IMR-90 (cell line): Measurements from ENCODE around the gene STUB1. TPM values are rescaled to one million over a fixed set of nuclear protein-coding genes. Genes with fewer than 3 reads are reported as not detected.

ENCODE experiments used
- ATAC-seq: fragments of 200-7000 bp; cut with Tn5 transposase; 2 replicates; pipeline ENCODE4 v1.9.1; 2020; ENCODE audit warnings: low read depth, mild to moderate bottlenecking, moderate library complexity
- BruUV-seq: library from RNA; stranded (reverse); fragments of 400-500 nt; replicated peaks from 2 replicates; lab custom pipeline; 2021; lab: Mats Ljungman, UMichigan
- CTCF ChIA-PET: fragments of 300-600 bp; formaldehyde crosslinking; extraction: SDS; loops from one replicate; lab custom pipeline; 2021; ENCODE audit warnings: antibody characterized with exemption; lab: Yijun Ruan, JAX
- POLR2A ChIA-PET: fragments of 300-600 bp; sonication (Branson Sonifier 250); formaldehyde crosslinking; loops from one replicate; lab custom pipeline; 2022; ENCODE audit warnings: antibody characterized with exemption; ENCODE audit not compliant: unreplicated experiment; lab: Charles Lee
- DNase-seq: peaks from one replicate; pipeline ENCODE4 v3.0.0; 2013
- H2AFZ ChIP-seq: replicated peaks from 2 replicates; pipeline ENCODE3; 2013; ENCODE audit warnings: low read length, mild to moderate bottlenecking; ENCODE audit not compliant: poor library complexity
- H2AK5ac ChIP-seq: 2 replicates; pipeline ENCODE4 v1.6.1; 2013; ENCODE audit warnings: low read depth, low read length, inconsistent platforms
- H2AK9ac ChIP-seq: replicated peaks from 2 replicates; pipeline ENCODE3; 2013; ENCODE audit warnings: mild to moderate bottlenecking, low read depth, low read length, moderate library complexity; ENCODE audit not compliant: poor library complexity
- H2BK120ac ChIP-seq: 2 replicates; pipeline ENCODE4 v1.6.1; 2013; ENCODE audit warnings: low read depth, low read length, inconsistent platforms
- H2BK15ac ChIP-seq: 3 replicates; pipeline ENCODE4 v1.6.1; 2013; ENCODE audit warnings: low read depth, low read length, inconsistent platforms
- H2BK20ac ChIP-seq: 2 replicates; pipeline ENCODE4 v1.6.1; 2013; ENCODE audit warnings: low read depth, mild to moderate bottlenecking, inconsistent platforms, low read length, moderate library complexity
- H2BK5ac ChIP-seq: 2 replicates; pipeline ENCODE4 v1.6.1; 2013; ENCODE audit warnings: mild to moderate bottlenecking, low read depth, low read length, inconsistent platforms; ENCODE audit not compliant: poor library complexity, severe bottlenecking
- H3K14ac ChIP-seq: replicated peaks from 2 replicates; pipeline ENCODE4 v1.6.1; 2013; ENCODE audit warnings: low read depth, low read length, inconsistent platforms
- H3K18ac ChIP-seq: 2 replicates; pipeline ENCODE4 v1.6.1; 2013; ENCODE audit warnings: low read depth, low read length, control low read depth
- H3K23ac ChIP-seq: 2 replicates; pipeline ENCODE4 v1.6.1; 2013; ENCODE audit warnings: low read depth, low read length, inconsistent platforms
- H3K27ac ChIP-seq: 2 replicates; pipeline ENCODE4 v1.5.1; 2013; ENCODE audit warnings: mild to moderate bottlenecking, control low read depth, low read length; ENCODE audit not compliant: insufficient read depth
- H3K27me3 ChIP-seq: 2 replicates; pipeline ENCODE4 v1.6.1; 2013; ENCODE audit warnings: low read length; ENCODE audit not compliant: control insufficient read depth, insufficient read depth
- H3K36me3 ChIP-seq: 2 replicates; pipeline ENCODE4 v1.6.1; 2013; ENCODE audit warnings: low read length, mixed read lengths; ENCODE audit not compliant: control insufficient read depth, insufficient read depth
- H3K4ac ChIP-seq: 2 replicates; pipeline ENCODE4 v1.6.1; 2013; ENCODE audit warnings: low read depth, low read length, inconsistent platforms
- H3K4me1 ChIP-seq: 2 replicates; pipeline ENCODE4 v1.6.1; 2013; ENCODE audit warnings: low read length, mixed read lengths; ENCODE audit not compliant: control insufficient read depth, insufficient read depth
- H3K4me2 ChIP-seq: 2 replicates; pipeline ENCODE4 v1.6.1; 2013; ENCODE audit warnings: low read depth, mild to moderate bottlenecking, control low read depth, low read length, moderate library complexity
- H3K4me3 ChIP-seq: 2 replicates; pipeline ENCODE4 v1.5.1; 2013; ENCODE audit warnings: low read depth, mild to moderate bottlenecking, control low read depth, low read length, moderate library complexity; ENCODE audit not compliant: insufficient read depth
- H3K56ac ChIP-seq: 2 replicates; pipeline ENCODE4 v1.6.1; 2013; ENCODE audit warnings: low read length, inconsistent platforms; ENCODE audit not compliant: insufficient read depth; ENCODE audit errors: extremely low read depth
- H3K79me1 ChIP-seq, 2 experiments: 2 replicates each; pipeline ENCODE4 v1.6.1; 2013; ENCODE audit warnings: low read length in 2 of 2, inconsistent platforms in 1 of 2, low read depth in 1 of 2
- H3K9ac ChIP-seq: 2 replicates; pipeline ENCODE4 v1.6.1; 2013; ENCODE audit warnings: low read depth, low read length, control low read depth
- H3K9me1 ChIP-seq: 2 replicates; pipeline ENCODE4 v1.6.1; 2013; ENCODE audit warnings: low read length, inconsistent platforms; ENCODE audit not compliant: insufficient read depth
- H3K9me3 ChIP-seq: 2 replicates; pipeline ENCODE4 v1.6.1; 2013; ENCODE audit warnings: low read length; ENCODE audit not compliant: control insufficient read depth, insufficient read depth
- H4K20me1 ChIP-seq: 2 replicates; pipeline ENCODE4 v1.6.1; 2013; ENCODE audit warnings: low read length, inconsistent platforms; ENCODE audit not compliant: insufficient read depth
- H4K5ac ChIP-seq: 2 replicates; pipeline ENCODE4 v1.6.1; 2013; ENCODE audit warnings: mild to moderate bottlenecking, low read depth, low read length, control low read depth
- H4K8ac ChIP-seq, 2 experiments: 2 replicates each; pipeline ENCODE4 v1.6.1; 2013; ENCODE audit warnings: low read depth in 2 of 2, low read length in 2 of 2, control low read depth in 1 of 2, inconsistent platforms in 1 of 2
- H4K91ac ChIP-seq: 2 replicates; pipeline ENCODE4 v1.6.1; 2013; ENCODE audit warnings: low read depth, low read length, inconsistent platforms; ENCODE audit not compliant: insufficient read depth
- BHLHE40 ChIP-seq: fragments of 150-350 bp; IDR thresholded peaks from 2 replicates; pipeline ENCODE4 v1.6.1; 2016; ENCODE audit warnings: mild to moderate bottlenecking, low read depth, low read length
- CEBPB ChIP-seq: IDR thresholded peaks from 2 replicates; pipeline ENCODE4 v1.6.1; 2012; ENCODE audit warnings: low read depth, low read length, improper control_type of control experiment
- CHD1 ChIP-seq: IDR thresholded peaks from 2 replicates; pipeline ENCODE4 v1.6.1; 2012; ENCODE audit warnings: low read depth, low read length, improper control_type of control experiment
- CTCF ChIP-seq: conservative IDR thresholded peaks from 2 replicates; pipeline ENCODE4 v1.5.1; 2012; ENCODE audit warnings: mild to moderate bottlenecking, low read depth, low read length, improper control_type of control experiment
- ELK1 ChIP-seq: fragments of 150-350 bp; IDR thresholded peaks from 2 replicates; pipeline ENCODE4 v1.6.1; 2016; ENCODE audit warnings: low read depth, mild to moderate bottlenecking, low read length, moderate library complexity, borderline replicate concordance
- FOS ChIP-seq: fragments of 150-350 bp; IDR thresholded peaks from 2 replicates; pipeline ENCODE4 v1.6.1; 2016; ENCODE audit warnings: low read depth, low read length
- MAFK ChIP-seq: IDR thresholded peaks from 2 replicates; pipeline ENCODE4 v1.6.1; 2012; ENCODE audit warnings: low read depth, low read length, improper control_type of control experiment
- MAZ ChIP-seq: IDR thresholded peaks from 2 replicates; pipeline ENCODE4 v1.6.1; 2012; ENCODE audit warnings: low read depth, mild to moderate bottlenecking, low read length, improper control_type of control experiment, moderate library complexity, borderline replicate concordance
- MXI1 ChIP-seq: IDR thresholded peaks from 2 replicates; pipeline ENCODE4 v1.6.1; 2012; ENCODE audit warnings: low read depth, mild to moderate bottlenecking, low read length, moderate library complexity, borderline replicate concordance
- NFE2L2 ChIP-seq: fragments of 150-350 bp; IDR thresholded peaks from 2 replicates; pipeline ENCODE4 v1.6.1; 2016; ENCODE audit warnings: low read depth, mild to moderate bottlenecking, low read length
- POLR2A ChIP-seq: IDR thresholded peaks from 2 replicates; pipeline ENCODE4 v1.6.1; 2012; ENCODE audit warnings: mild to moderate bottlenecking, low read depth, low read length
- RAD21 ChIP-seq: IDR thresholded peaks from 2 replicates; pipeline ENCODE4 v1.6.1; 2012; ENCODE audit warnings: low read length, improper control_type of control experiment
- RFX5 ChIP-seq: IDR thresholded peaks from 2 replicates; pipeline ENCODE4 v1.8.0; 2012; ENCODE audit warnings: low read depth, mild to moderate bottlenecking, low read length, moderate library complexity
- SMC3 ChIP-seq: fragments of 150-350 bp; IDR thresholded peaks from 2 replicates; pipeline ENCODE4 v1.6.1; 2016; ENCODE audit warnings: low read depth, mild to moderate bottlenecking, antibody characterized with exemption, low read length, moderate library complexity
- USF2 ChIP-seq: fragments of 150-350 bp; IDR thresholded peaks from 2 replicates; pipeline ENCODE4 v1.6.1; 2017; ENCODE audit warnings: mild to moderate bottlenecking, antibody characterized with exemption, low read length, low read depth
- WGBS, 2 experiments: methylation state at CpG; one replicate each; pipeline versions ENCODE4 v1.1.5 to v1.1.7; 2013; ENCODE audit warnings: missing lambda C conversion rate in 2 of 2; ENCODE audit not compliant: insufficient read length in 1 of 2; ENCODE audit errors: extremely low coverage in 2 of 2; 5-methylcytosine and 5-hydroxymethylcytosine counted together
- dilution Hi-C: fragments of 300-500 bp; cut with HindIII; formaldehyde crosslinking; loops from one replicate; pipeline ENCODE4 v1.14.3; 2018; ENCODE audit warnings: low sequenced_read_pairs; ENCODE audit not compliant: unreplicated experiment
- in situ Hi-C: fragments of 300-500 bp; cut with MboI; formaldehyde crosslinking; loops from 3 replicates; pipeline ENCODE4 v1.14.3; 2019; ENCODE audit warnings: low sequenced_read_pairs, inconsistent platforms, mixed read lengths
- intact Hi-C: fragments of 100-400 bp; cut with micrococcal nuclease; formaldehyde crosslinking; loops from 2 replicates; pipeline ENCODE4 v1.10.0; 2022
- polyA plus RNA-seq, 3 experiments: library from polyadenylated mRNA; depleted of rRNA; stranded (reverse); fragments of >200 nt; gene quantifications; 2 replicates each; pipeline ENCODE4 v1.2.3, GENCODE V29; 2012; ENCODE audit warnings: low replicate concordance in 1 of 3
- total RNA-seq: library from RNA; depleted of rRNA; stranded (reverse); fragments of >200 nt; gene quantifications from 2 replicates; pipeline ENCODE4 v1.2.3, GENCODE V29; 2012

The STUB1 gene
- total and polyA plus RNA-seq, 2 of the 4 experiments (the other 2 are of a cell fraction): 183 to 186 TPM

GRCh38 chr16:721765-722540 is 41.7 kb downstream of the STUB1 start:
- dilution Hi-C loops: no loop called here
- DNase-seq: no peak
- in situ Hi-C loops: loop anchor here (25.0 kb wide), 1 partner anchor 340 kb away; the partner anchor contains the start of gene SSTR5
- TF ChIP-seq CTCF (no peak), RAD21 (no peak), SMC3 (no peak), MAFK (no peak), CEBPB (no peak), RFX5 (no peak), FOS (no peak), CHD1 (no peak), NFE2L2 (no peak), USF2 (no peak), ELK1 (no peak), BHLHE40 (no peak), MXI1 (no peak), POLR2A (no peak), MAZ (no peak)

More at GRCh38 chr16:721765-722540, 41.7 kb downstream of the STUB1 start:
- H3K9me3 ChIP-seq: no peaks in the 10 kb centered on the region
- ATAC-seq: no peak
- no peak overlapping the region for H3K9ac ChIP-seq
- H2AK5ac ChIP-seq: peak overlapping the region; percentile 70; the same call in 1 of the 2 replicates
- H2BK20ac ChIP-seq: no peak overlapping the region
- peaks cover 11 to 13% of the 10 kb centered on the region in 2 experiments for H3K79me1 ChIP-seq
- no peak overlapping the region for H2BK120ac ChIP-seq
- intact Hi-C loops: no loop called here
- 88% methylated on average over 33 of the region's 51 CpGs; no CpG with 5 or more reads in 1 of the 2 experiments for WGBS, 2 experiments
- H3K36me3 ChIP-seq: peaks cover 1% of the 10 kb centered on the region; the same call in 1 of the 2 replicates
- no peak overlapping the region for H2BK15ac ChIP-seq
- H3K27me3 ChIP-seq: no peaks in the 10 kb centered on the region
- H3K18ac ChIP-seq: no peak overlapping the region
- peaks cover 14% of the 10 kb centered on the region for H3K4me1 ChIP-seq
- H2AFZ ChIP-seq: peak overlapping the region; percentile 96
- no peak overlapping the region; the same call in 1 of the 2 replicates for H3K27ac ChIP-seq
- H3K14ac ChIP-seq: no peak overlapping the region
- H4K20me1 ChIP-seq: no peaks in the 10 kb centered on the region
- no peak overlapping the region for H2BK5ac ChIP-seq
- no peak overlapping the region for H4K5ac ChIP-seq
- peak overlapping the region in 1 of 2 experiments; percentile 92; a peak in 2 of 4 replicates for H4K8ac ChIP-seq
- H4K91ac ChIP-seq: no peak overlapping the region
- H3K4ac ChIP-seq: no peak overlapping the region
- H3K4me2 ChIP-seq: peak overlapping the region; percentile 79
- no peaks in the 10 kb centered on the region for H3K9me1 ChIP-seq
- ChIA-PET CTCF (no interaction called here), POLR2A (no interaction called here)
- H2AK9ac ChIP-seq: peak overlapping the region; percentile 69
- no TSS peak for BruUV-seq
- no peak overlapping the region for H3K56ac ChIP-seq
- peak overlapping the region; percentile 98 for H3K4me3 ChIP-seq
- H3K23ac ChIP-seq: no peak overlapping the region
